Activated T-cell treated with anti-CD3 and anti-CD28 coated beads for 24 hours (primary cell): ENCODE results near the gene PMEPA1.

Experiments used
- DNase-seq: peaks from one replicate; pipeline ENCODE4 v3.0.0-alpha.2; 2020; ENCODE audit warnings: low read depth

The PMEPA1 gene

GRCh38 chr20:57621421-57622200, 88.2 kb downstream of the PMEPA1 start:
- DNase-seq, result no peak

DNA sequence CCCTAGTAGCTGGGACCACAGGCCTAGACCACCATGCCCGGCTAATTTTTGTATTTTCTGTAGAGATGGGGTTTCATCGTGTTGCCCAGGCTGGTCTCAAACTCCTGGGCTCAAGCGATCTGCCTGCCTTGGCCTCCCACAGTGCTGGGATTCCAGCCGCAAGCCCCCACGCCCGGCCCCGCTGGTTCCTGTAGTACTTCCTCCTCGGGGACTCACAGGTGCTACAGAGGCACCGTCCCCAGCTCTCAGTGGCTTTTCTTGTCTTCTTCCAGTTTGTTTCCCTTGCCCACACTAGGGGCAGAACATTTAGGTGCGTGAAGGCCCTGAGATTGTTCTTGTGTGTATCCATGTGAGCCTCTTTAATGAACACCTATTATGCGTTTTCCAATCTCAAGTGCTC, 88.8 kb downstream of the PMEPA1 start:
- DNase-seq, result no peak

DNA sequence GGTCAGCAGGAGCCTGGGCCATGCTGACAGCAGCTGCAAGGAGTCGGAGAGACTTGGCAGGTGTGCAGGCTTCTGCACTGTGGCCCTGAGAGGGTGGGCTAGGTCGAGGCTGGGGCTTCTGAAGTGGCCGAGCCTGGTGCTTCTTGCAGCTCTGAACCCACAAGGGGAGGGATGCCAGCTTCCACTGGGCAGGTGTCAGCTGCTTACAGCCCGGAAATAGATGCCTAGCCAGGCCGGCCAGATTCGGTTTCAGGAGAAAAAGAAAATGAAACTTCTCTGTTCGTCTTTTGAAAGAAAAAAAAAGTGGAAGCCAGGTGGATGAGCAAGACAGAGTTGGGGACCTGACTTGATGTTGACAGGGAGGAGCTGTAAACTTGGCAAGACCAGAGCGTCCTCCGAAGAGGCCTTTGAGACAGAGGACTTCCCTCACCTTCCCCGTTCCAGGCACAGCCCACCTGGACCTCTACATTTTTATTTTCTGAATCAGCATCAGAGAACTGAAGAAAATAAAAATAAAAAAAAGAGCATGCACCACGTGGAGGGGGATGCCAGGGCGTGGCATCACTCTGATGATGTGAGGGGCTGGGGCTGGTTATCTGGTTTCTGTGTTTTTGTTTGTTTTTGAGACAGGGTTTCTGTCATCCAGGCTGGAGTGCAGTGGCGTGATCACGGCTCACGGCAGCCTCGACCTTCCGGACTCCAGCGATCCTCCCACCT, 89.4 kb downstream of the PMEPA1 start, which contains the start of gene ZBP1:
TSS of gene ZBP1 (minus strand) at position 153 of the 717 bp plus-strand sequence. CDS start at position 22, 131 bp downstream.
- DNase-seq, result peak; percentile 35

- DNase-seq, result peak; percentile 55
Measured at GRCh38 chr20:57619051-57619831, 90.6 kb downstream of the PMEPA1 start.

DNA sequence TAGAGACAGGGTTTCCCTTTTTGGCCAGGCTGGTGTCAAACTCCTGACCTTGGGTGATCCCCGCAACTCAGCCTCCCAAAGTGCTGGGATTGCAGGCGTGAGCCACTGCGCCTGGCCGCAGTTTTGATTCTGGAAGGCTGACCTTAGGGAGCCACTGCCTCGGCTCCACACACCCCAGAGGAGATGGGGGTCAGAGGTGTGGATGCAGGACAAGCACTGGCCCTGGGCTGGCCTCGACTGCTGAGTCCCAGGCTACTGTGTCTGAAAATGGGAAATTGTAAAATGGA, 91.1 kb downstream of the PMEPA1 start:
- DNase-seq, result no peak

DNA sequence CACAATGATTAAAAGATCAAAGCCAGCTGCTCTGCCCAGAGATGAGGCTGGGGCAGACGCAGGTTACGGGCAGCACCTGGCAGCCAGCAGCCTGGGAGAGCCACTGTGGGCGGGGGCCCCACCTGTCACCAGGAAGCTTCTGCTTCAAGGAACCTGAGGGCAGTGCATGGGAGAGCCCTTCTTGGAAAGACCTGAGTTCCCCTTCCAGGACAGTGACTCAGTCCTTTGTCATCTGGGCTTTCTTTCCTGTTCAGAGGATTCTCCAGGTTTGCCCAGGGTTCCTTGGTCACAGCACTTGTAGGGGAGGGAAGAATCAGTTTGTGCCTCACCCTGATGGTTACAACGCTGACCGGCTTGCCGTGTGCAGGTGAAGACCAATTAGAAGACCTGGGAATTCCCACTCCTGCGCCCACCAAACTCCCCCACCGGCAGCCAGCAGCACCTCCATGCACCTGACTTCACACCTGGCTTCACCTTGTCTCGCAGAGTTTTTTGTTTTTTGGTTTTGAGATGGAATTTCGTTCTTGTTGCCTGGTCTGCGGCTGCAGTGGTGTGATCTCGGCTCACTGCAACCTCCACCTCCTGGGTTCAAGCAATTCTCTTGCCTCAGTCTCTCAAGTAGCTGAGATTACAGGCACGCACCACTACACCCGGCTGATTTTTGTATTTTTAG, 91.6 kb downstream of the PMEPA1 start:
- no peak for DNase-seq

- DNase-seq, result no peak
Measured at GRCh38 chr20:57617079-57617795, 92.6 kb downstream of the PMEPA1 start.

- no peak for DNase-seq
Measured at GRCh38 chr20:57616143-57616951, 93.5 kb downstream of the PMEPA1 start.

DNA sequence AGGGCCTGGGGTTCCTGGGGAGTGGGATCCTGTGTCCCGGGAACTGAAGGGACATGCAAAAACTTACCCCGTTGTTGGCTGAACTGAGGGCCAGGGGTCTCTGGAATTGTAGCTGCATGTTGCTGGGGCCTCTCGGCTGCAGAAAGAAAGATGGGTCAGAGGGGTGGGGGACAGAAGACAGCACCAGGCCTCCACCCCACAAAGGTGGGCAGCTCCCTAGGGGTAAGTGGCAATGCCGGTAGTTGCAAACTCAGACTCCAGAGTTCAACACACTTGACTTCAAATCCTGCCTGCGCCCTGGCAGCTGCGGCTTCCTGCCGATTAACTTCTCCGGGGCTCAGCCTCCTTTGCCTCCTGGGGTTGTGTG, 94.4 kb downstream of the PMEPA1 start:
- no peak for DNase-seq

DNA sequence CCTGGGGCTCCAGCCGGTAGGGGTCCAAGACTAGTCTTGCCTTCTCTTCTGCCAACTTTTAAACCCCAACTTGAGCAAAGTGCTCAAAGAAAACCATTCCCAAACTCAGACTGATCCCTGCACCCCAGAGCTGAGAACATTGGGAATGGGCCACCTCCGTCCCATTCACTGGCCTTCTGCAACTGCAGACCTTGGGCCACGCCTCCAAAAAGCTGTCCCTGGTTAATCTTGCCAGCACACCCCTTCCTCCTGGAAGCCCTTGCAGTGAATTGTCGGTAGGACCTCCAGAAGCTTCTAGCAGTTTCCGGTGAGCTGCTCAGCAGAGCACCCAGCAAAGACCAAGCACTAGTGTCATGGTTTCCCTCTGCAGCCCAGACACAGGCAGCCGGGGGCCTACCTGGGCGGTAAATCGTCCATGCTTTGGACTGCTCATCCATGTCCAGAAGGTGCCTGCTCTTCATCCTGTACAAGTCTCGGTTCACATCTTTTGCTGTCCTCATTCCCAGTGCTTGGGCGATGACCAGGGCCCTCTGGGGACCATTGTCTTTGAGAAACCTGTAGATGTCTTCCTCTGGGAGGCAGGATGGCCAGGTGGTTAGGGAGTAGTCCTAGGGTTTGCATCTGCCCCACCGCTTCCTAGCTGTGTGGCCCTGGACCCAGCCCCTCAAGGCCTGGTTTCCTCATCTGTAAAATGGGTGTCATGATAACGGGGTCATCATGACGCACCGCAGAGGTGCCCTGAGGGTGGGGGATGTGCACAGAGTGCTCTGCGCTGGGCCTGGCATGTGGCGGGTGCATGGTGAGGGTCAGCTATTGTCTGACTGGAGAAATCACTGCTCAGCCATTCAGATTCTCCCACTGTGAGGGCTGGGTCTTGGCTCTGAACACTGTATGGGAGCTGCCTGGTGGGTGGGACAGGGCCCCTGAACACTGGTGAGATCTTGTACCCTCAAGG, 95.0 kb downstream of the PMEPA1 start:
- no peak for DNase-seq

- no peak for DNase-seq
Measured at GRCh38 chr20:57613481-57613921, 96.3 kb downstream of the PMEPA1 start.

- no peak for DNase-seq
Measured at GRCh38 chr20:57612916-57613315, 96.9 kb downstream of the PMEPA1 start.

DNA sequence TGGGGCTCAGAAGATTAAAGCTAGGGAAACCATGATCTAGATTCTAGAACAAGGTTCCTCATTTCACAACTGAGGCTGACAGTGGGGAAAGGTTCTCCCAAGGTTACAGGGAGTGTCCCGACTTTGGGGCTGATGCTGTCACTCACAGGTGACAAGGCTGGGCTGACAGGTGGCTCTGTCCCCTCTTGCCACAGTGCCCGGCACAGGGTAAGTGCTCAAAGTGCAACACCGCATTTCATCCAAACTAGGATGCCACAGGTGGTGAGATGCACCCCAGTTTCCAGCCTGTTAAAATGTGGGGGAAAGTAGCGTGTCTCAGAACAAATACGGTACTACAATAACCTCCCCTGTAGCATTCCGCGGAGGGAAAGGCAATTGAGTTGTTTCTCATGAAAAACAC, 97.4 kb downstream of the PMEPA1 start:
- DNase-seq, result no peak

GRCh38 chr20:57611586-57612311, 98.1 kb downstream of the PMEPA1 start:
- no peak for DNase-seq

- DNase-seq, result no peak
Measured at GRCh38 chr20:57610261-57610952, 99.4 kb downstream of the PMEPA1 start.

DNA sequence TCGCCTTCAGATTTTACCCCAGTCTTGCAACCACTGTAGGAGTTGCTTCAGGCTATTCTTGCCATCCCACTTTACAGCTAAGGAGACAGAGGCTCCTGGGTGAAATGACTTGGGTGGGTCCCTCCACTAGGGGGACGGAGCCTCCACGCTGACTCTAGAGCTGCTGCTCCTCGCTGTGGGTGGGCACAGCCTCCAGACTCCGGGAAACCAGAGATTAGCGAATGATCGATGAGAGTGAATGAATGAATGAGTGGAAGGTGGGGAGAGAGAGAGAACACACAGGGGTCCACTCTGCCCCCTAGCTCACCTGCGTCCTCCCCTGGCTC, 100.0 kb downstream of the PMEPA1 start:
- no peak for DNase-seq

GRCh38 chr20:57609086-57609841, 100.6 kb downstream of the PMEPA1 start:
- DNase-seq, result no peak

- DNase-seq, result no peak
Measured at GRCh38 chr20:57608516-57608915, 101.3 kb downstream of the PMEPA1 start.
